Small intestine (tissue), 7 donors: ENCODE results near the gene CKAP2L. TPM values are rescaled to one million over a fixed set of nuclear protein-coding genes. Genes with fewer than 3 reads are reported as not detected.

ENCODE experiments used
- DNase-seq, 2 donors: peaks; one replicate each; pipeline versions ENCODE4 v3.0.0 to v3.0.0-alpha.2; 2013
- FAIRE-seq: peaks from 2 replicates; lab custom pipeline; 2012; peaks lifted over from hg19 to GRCh38; lab: Jason Lieb, UNC
- H3K27ac ChIP-seq, 3 donors: one replicate each; pipeline ENCODE4 v1.5.1; 2013; ENCODE audit warnings: low read length in 2 of 3, mild to moderate bottlenecking in 2 of 3, control low read depth in 1 of 3, inconsistent platforms in 1 of 3, low read depth in 1 of 3, moderate library complexity in 1 of 3
- H3K27me3 ChIP-seq, 3 donors: one replicate each; pipeline ENCODE4 v1.6.1; 2013; ENCODE audit warnings: low read length in 3 of 3, inconsistent platforms in 1 of 3; ENCODE audit not compliant: control insufficient read depth in 3 of 3, insufficient read depth in 3 of 3
- H3K36me3 ChIP-seq, 3 donors: one replicate each; pipeline ENCODE4 v1.6.1; 2013; ENCODE audit warnings: low read length in 3 of 3, inconsistent platforms in 1 of 3, low read depth in 1 of 3, mild to moderate bottlenecking in 1 of 3, moderate library complexity in 1 of 3; ENCODE audit not compliant: control insufficient read depth in 3 of 3, insufficient read depth in 2 of 3
- H3K4me1 ChIP-seq, 3 donors: one replicate each; pipeline ENCODE4 v1.6.1; 2013; ENCODE audit warnings: low read length in 2 of 3, inconsistent platforms in 1 of 3, low read depth in 1 of 3, mild to moderate bottlenecking in 1 of 3, moderate library complexity in 1 of 3; ENCODE audit not compliant: control insufficient read depth in 3 of 3, insufficient read depth in 2 of 3
- H3K4me3 ChIP-seq, 3 donors: one replicate each; pipeline ENCODE4 v1.5.1; 2013; ENCODE audit warnings: low read length in 3 of 3, control low read depth in 1 of 3, inconsistent platforms in 1 of 3, low read depth in 1 of 3, mild to moderate bottlenecking in 1 of 3, moderate library complexity in 1 of 3
- H3K9me3 ChIP-seq, 2 donors: one replicate each; pipeline ENCODE4 v1.6.1; 2013; ENCODE audit warnings: low read depth in 1 of 2, low read length in 1 of 2; ENCODE audit not compliant: control insufficient read depth in 2 of 2, insufficient read depth in 1 of 2
- WGBS, 3 donors: extraction: QIAGEN DNeasy Blood & Tissue Kit; methylation state at CpG; one replicate each; pipeline ENCODE4 v1.1.7; 2013; 5-methylcytosine and 5-hydroxymethylcytosine counted together
- polyA plus RNA-seq, 4 donors: library from polyadenylated mRNA; stranded (reverse) in 3 of 4; unstranded in 1 of 4; fragments of 200-250 nt in 3 of 4; fragments of 120-200 nt in 1 of 4; gene quantifications; one replicate each; pipeline versions ENCODE4 v1.2.1 to v1.2.3, GENCODE V29; 2013
- donor health status: healthy with polysubstance abuse.
- donor health status: control.
- donor health status: control.
- donor health status: Bipolar disorder and iron deficiency.
- donor health status: healthy.

Gene CKAP2L
- polyA plus RNA-seq, 4 donors: 3.6 to 8.0 TPM; not detected in 2

GRCh38 chr2:112807233-112807807 lies 42.9 kb upstream of the CKAP2L start:
- H3K4me3 ChIP-seq: no peak overlapping the region
- peaks cover 0 to 5% (median 4%) of the 10 kb centered on the region in 3 donors for H3K4me1 ChIP-seq
- WGBS, 3 donors: 90 to 97% (median 93%) methylated on average over 3 of the region's 3 CpGs
- FAIRE-seq (no peak), DNase-seq (no peak)
- H3K27ac ChIP-seq: no peak overlapping the region
- H3K27me3 ChIP-seq: no peaks in the 10 kb centered on the region
- peaks cover 0 to 5% of the 10 kb centered on the region in 2 donors for H3K9me3 ChIP-seq
- H3K36me3 ChIP-seq: no peaks in the 10 kb centered on the region

- no peak for FAIRE-seq
Observed at GRCh38 chr2:112805542-112805941, 41.1 kb upstream of the CKAP2L start.

GRCh38 chr2:112803691-112804521 lies 39.5 kb upstream of the CKAP2L start:
- H3K4me1 ChIP-seq: peaks cover 0 to 2% (median 0%) of the 10 kb centered on the region in 3 donors
- peaks cover 0 to 3% of the 10 kb centered on the region in 2 donors for H3K9me3 ChIP-seq
- no peak for FAIRE-seq
- H3K36me3 ChIP-seq: no peaks in the 10 kb centered on the region
- H3K4me3 ChIP-seq: no peak overlapping the region
- no peak overlapping the region for H3K27ac ChIP-seq
- no peaks in the 10 kb centered on the region for H3K27me3 ChIP-seq
- peak in 1 of 2 donors; percentile 9 for DNase-seq
- WGBS, 3 donors: 61 to 73% (median 70%) methylated on average over 5 of the region's 5 CpGs

More at GRCh38 chr2:112805542-112805941, 41.1 kb upstream of the CKAP2L start:
- H3K36me3 ChIP-seq: no peaks in the 10 kb centered on the region
- no peak overlapping the region for H3K4me3 ChIP-seq
- no peaks in the 10 kb centered on the region for H3K27me3 ChIP-seq
- DNase-seq: no peak
- H3K9me3 ChIP-seq: no peaks in the 10 kb centered on the region
- no peak overlapping the region for H3K27ac ChIP-seq
- 83 to 93% (median 87%) methylated on average over 11 of the region's 11 CpGs for WGBS, 3 donors
- peaks cover 0 to 2% (median 0%) of the 10 kb centered on the region in 3 donors for H3K4me1 ChIP-seq

GRCh38 chr2:112800881-112801583 lies 36.6 kb upstream of the CKAP2L start:
- no peak overlapping the region for H3K27ac ChIP-seq
- 80 to 89% (median 87%) methylated on average over 4 of the region's 4 CpGs for WGBS, 3 donors
- FAIRE-seq: no peak

GRCh38 chr2:112798979-112799975 lies 34.9 kb upstream of the CKAP2L start:
- no peaks in the 10 kb centered on the region for H3K27me3 ChIP-seq
- WGBS, 3 donors: 77 to 92% (median 79%) methylated on average over 7 to 8 of the region's 8 CpGs
- FAIRE-seq: no peak
- H3K9me3 ChIP-seq: peaks cover 0 to 6% of the 10 kb centered on the region in 2 donors
- no peaks in the 10 kb centered on the region for H3K36me3 ChIP-seq
- peaks cover 0 to 8% (median 2%) of the 10 kb centered on the region in 3 donors for H3K4me1 ChIP-seq
- no peak overlapping the region for H3K4me3 ChIP-seq
- no peak overlapping the region for H3K27ac ChIP-seq
- no peak for DNase-seq

More at GRCh38 chr2:112800881-112801583, 36.6 kb upstream of the CKAP2L start:
- Histone ChIP-seq H3K4me1 (peaks cover 0 to 2% (median 0%) of the 10 kb centered on the region in 3 donors), H3K27me3 (no peaks in the 10 kb centered on the region), H3K4me3 (no peak overlapping the region), H3K9me3 (peaks cover 0 to 6% of the 10 kb centered on the region in 2 donors), H3K36me3 (no peaks in the 10 kb centered on the region)
- DNase-seq: no peak

- 0% methylated on average over 1 of the region's 1 CpG for WGBS, 3 donors
- peaks cover 0 to 2% (median 0%) of the 10 kb centered on the region in 3 donors for H3K27me3 ChIP-seq
- H3K4me3 ChIP-seq: no peak overlapping the region
- H3K27ac ChIP-seq: no peak overlapping the region
- no peak for FAIRE-seq
- peaks cover 0 to 12% (median 2%) of the 10 kb centered on the region in 3 donors for H3K4me1 ChIP-seq
- no peaks in the 10 kb centered on the region for H3K36me3 ChIP-seq
- H3K9me3 ChIP-seq: peaks cover 0 to 6% of the 10 kb centered on the region in 2 donors
- DNase-seq: no peak
Observed at GRCh38 chr2:112796486-112796885, 32.1 kb upstream of the CKAP2L start.

GRCh38 chr2:112795774-112796173 lies 31.4 kb upstream of the CKAP2L start:
- FAIRE-seq (no peak), DNase-seq (peak in 1 of 2 donors; percentile 28)
- WGBS, 3 donors: 55 to 83% (median 69%) methylated on average over 1 of the region's 1 CpG
- Histone ChIP-seq H3K36me3 (no peaks in the 10 kb centered on the region), H3K4me3 (no peak overlapping the region), H3K4me1 (peaks cover 0 to 12% (median 0%) of the 10 kb centered on the region in 3 donors), H3K27ac (no peak overlapping the region), H3K9me3 (peaks cover 0 to 6% of the 10 kb centered on the region in 2 donors), H3K27me3 (peaks cover 0 to 2% (median 0%) of the 10 kb centered on the region in 3 donors)
